GM21447 (cell line): ENCODE measurements around the gene ATAD2B.

ENCODE experiments used
- ATAC-seq: cut with Tn5 transposase; IDR thresholded peaks from one replicate; pipeline ENCODE4 v1.9.1; 2021; ENCODE audit not compliant: unreplicated experiment

ATAD2B gene

DNA sequence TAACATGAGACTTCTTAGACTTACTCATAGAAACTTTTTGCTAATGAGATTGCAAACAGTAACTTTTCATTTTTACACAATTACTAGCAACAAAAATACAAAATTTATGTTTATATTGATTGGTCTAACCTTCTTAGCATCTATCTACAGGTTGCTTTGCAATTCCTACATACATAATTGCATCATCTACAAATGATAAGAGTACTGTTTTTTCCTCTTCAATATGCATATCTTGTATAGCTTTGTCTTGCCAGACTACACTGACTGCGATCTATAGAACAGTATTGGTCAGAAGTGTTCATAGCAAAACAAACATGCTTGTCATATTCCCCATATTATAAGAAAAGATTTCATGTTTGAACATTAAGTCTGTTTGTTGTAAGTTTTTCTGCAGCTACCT lies 87.9 kb downstream of the ATAD2B start:
- no peak for ATAC-seq

DNA sequence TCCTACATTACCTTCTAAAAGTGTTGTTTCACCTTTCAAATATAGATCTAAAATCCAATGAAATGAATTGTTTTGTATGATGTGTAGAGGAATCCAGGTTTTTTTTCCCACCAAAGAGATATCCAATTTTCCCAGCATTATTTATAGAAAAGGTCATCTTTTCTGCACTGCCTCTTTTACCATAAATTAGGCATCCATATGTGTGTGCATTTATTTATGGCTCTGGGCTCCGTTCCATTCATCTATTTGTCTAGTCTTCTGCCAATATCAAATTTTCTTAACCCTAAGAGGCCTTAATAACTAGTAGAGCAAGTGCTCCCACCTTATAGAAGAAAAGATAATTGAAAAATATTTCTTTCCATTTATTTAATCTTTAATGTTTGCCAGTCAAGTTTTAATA lies 88.3 kb downstream of the ATAD2B start:
- ATAC-seq = no peak

DNA sequence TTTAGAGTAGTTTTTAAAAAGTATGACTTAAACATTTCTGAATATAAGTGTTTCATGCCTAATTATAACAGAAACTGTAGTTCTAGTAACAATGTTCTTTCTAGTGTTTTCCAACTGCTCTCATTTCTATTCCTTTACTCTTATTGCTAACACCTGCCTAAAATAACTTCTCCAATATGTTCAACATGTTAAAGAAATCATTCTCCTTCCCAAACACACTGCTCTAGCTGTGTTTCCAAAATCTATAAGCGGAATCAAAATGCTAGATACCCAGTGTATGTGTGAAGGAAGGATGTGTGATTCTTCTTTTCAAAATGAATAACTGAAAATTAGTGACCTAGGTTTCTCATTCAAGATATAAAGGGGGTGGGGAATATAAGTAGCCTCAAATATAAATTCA lies 89.1 kb downstream of the ATAD2B start:
- ATAC-seq = no peak

GRCh38 chr2:23836971-23837565 lies 89.9 kb downstream of the ATAD2B start:
- no peak for ATAC-seq

GRCh38 chr2:23836505-23836904 lies 90.4 kb downstream of the ATAD2B start:
- ATAC-seq = no peak

DNA sequence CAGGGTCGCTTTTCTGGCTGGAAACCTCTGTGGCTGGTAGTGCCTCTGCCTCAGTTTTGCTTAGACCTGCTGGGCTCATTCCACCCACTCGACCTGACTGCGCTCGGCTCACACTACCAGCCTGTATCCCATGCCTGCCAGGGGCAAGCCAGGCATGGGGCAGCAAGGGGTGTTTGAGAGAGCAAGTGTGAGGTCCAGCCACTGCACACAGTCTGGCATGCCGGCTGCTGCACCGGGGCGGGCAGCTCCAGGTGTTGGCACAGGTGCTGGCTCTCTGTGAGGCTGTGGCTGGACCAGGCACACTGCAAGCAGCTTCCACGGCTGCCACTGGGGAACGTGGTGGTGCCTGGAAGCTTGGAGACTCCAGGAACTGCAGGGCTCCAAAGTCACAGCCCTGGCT lies 90.9 kb downstream of the ATAD2B start:
- ATAC-seq = no peak

DNA sequence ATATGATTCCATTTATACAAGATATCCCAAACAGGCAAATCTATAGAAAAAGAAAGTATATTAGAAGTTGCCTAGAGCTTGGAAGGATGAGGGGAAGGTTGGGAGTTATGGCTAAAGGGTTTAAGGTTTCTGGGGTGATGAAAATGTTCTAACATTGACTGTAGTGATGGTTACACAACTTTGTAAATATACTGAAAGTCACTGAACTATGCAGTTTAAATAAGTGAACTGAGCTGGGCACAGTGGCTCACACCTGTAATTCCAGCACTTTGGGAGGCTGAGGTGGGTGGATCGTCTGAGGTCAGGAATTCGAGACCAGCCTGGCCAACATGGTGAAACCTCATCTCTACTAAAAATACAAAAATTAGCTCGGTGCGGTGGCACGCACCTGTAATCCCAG lies 91.5 kb downstream of the ATAD2B start:
- no peak for ATAC-seq

GRCh38 chr2:23828986-23829385 lies 97.9 kb downstream of the ATAD2B start:
- no peak for ATAC-seq

- no peak for ATAC-seq
These were observed 98.5 kb downstream of the ATAD2B start for GRCh38 chr2:23828256-23828980.

DNA sequence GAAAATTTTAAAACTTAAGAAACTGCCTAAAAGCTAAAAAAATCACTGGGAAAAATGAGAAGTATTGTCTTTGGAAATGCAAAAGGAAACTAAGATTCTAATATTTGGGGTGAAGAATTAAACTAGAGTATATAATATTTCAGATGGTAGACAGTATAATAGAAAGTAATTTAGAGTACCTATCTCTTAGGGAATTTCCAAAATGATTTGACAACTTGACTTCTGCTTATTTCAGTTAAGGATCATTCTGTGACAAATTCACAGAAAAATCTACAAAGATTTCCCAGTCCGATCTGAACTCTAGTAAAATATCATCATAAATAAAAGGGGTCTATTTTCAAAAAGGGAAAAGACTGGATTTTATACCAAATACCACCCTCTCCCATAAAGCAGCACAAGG lies 99.6 kb downstream of the ATAD2B start:
- ATAC-seq = no peak

- ATAC-seq = no peak
These were observed 100.2 kb downstream of the ATAD2B start for GRCh38 chr2:23826771-23827170.

- no peak for ATAC-seq
These were observed 100.9 kb downstream of the ATAD2B start for GRCh38 chr2:23826040-23826439.

GRCh38 chr2:23824777-23825212 lies 102.1 kb downstream of the ATAD2B start:
- no peak for ATAC-seq

- no peak for ATAC-seq
These were observed 103.1 kb downstream of the ATAD2B start for GRCh38 chr2:23823863-23824262.

- ATAC-seq = no peak
These were observed 112.0 kb downstream of the ATAD2B start for GRCh38 chr2:23814963-23815362.

GRCh38 chr2:23813438-23813837 lies 113.5 kb downstream of the ATAD2B start:
- no peak for ATAC-seq

DNA sequence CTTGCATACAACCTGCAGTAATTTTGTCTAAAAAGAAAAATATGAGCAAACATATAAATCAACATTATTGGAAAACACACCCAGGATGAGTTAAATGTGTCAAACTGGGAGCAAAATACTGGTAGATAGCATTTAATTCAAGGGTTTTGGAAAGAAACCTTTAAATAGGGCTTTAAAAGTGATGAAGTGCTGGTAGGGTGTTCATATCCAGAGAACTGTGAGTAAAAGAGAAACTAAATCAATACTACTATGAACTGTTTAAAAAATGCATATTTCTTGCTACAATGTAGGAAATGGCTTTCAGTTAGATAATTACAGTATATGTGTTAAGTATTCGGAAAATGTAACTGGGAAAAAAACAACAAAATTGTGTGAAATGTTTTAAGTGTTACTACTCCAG lies 117.8 kb downstream of the ATAD2B start:
- no peak for ATAC-seq

- ATAC-seq = no peak
These were observed 120.2 kb downstream of the ATAD2B start for GRCh38 chr2:23806665-23807249.

DNA sequence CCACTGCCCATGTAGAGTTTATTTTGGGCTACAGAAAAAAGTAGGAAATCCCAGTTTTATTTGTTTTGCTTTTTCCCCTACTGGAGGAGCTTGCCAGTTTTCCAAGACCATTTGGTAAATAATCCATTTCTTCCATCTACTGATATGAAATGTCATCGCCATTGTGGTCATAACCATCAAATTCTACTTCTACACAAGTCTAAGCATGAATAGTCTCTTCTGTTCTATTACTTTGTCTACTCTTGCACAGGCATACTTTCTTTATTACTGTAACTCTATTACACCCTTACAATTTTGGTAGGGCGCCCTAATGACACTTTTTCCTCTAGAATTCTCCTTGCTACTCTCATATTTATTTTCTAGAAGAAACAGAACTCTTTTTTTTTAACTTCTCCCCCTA lies 120.7 kb downstream of the ATAD2B start:
- no peak for ATAC-seq

GRCh38 chr2:23803965-23804542 lies 122.9 kb downstream of the ATAD2B start:
- no peak for ATAC-seq

DNA sequence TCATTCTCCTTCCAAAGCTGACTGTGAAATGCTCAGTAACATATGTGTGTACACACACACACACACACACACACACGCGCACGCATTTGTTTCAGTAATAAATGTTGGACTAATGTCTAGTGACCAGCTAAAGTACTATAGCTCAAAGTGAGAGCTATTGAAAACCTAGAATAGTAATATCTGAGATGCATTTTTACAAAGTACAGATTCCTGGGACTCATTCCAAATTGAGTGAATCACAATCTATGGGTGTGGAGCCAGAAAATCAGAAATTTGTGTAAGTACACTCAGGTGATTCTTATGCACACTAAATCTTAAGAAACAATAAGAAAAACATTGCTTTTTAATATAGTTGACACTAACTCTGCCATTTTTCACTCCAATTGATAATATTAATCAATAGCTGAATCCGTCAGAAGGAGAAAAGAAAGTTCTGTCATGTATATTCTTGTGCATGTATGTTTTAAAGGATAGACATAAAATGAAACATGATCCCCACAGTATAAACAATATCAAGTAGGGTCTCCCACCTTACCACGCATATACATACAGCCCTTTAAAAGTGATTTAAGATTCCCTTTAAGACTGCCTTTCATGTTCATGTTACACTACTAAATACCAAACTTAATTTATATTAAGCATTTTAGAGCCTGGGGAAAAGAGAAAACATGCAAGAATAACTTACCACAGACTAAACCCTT lies 123.5 kb downstream of the ATAD2B start:
- ATAC-seq = no peak

DNA sequence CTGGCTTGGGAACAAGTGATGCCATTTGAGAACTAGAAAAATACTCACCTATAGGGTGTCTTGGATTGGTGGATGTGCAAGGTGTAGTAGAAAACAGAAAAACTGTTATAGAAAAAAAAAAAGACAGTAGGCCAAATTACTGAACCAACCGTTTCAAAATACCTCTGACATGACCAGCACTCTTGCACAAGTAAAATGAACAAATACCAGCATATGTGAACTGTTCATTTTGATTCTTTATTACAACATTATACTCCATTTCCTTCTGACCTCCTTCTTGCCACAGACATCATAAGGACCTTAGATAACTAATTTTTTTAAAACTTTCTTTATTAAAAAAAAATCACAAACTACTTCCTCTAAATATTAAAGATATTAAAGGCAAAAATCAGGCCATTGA lies 125.5 kb downstream of the ATAD2B start:
- ATAC-seq = no peak
